Measurements from ENCODE around the gene PRKCE.

PRKCE gene

GRCh38 chr2:45789961-45790723, 138.7 kb downstream of the PRKCE start:
- no peak for ATAC-seq
- no peaks in the 10 kb centered on the region for H3K27me3 Mint-ChIP-seq
- H3K4me1 Mint-ChIP-seq, result peaks cover 39% of the 10 kb centered on the region
- H3K27ac Mint-ChIP-seq, result peak overlapping the region; percentile 50
- no peaks in the 10 kb centered on the region for H3K36me3 Mint-ChIP-seq
- H3K9me3 Mint-ChIP-seq, result no peaks in the 10 kb centered on the region
- no peak overlapping the region for H3K4me3 Mint-ChIP-seq

GRCh38 chr2:45793305-45793962, 142.0 kb downstream of the PRKCE start:
- no peaks in the 10 kb centered on the region for H3K9me3 Mint-ChIP-seq
- H3K4me3 Mint-ChIP-seq, result no peak overlapping the region
- H3K4me1 Mint-ChIP-seq, result peaks cover 43% of the 10 kb centered on the region
- no peak overlapping the region for H3K27ac Mint-ChIP-seq
- H3K27me3 Mint-ChIP-seq, result no peaks in the 10 kb centered on the region
- no peaks in the 10 kb centered on the region for H3K36me3 Mint-ChIP-seq
- ATAC-seq, result no peak

DNA sequence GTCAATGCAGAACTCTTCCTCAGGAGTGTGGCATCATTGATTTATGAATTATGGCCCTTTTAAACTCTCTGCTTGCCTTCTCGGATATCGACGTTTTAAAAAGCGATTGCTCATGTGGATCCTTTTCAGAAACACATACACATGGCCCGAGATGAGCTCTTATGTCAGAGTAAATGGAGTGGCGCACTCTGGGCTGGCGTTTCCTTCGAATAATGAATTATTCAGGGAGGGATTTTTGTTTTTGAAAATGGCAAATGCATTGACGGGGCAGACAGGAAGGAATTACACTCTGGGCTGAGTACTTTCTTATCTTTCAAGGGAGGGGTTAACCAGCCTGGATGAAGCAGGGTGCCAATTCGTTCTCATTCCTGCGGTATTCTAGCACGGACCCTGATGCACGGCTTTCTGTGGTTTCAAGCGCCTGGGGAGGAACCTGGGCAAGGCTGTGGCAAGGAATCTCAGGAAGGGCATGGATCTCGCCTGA, 142.7 kb downstream of the PRKCE start:
- H3K4me1 Mint-ChIP-seq, result peaks cover 36% of the 10 kb centered on the region
- H3K36me3 Mint-ChIP-seq, result no peaks in the 10 kb centered on the region
- ATAC-seq, result no peak
- no peak overlapping the region for H3K27ac Mint-ChIP-seq
- no peaks in the 10 kb centered on the region for H3K9me3 Mint-ChIP-seq
- H3K4me3 Mint-ChIP-seq, result no peak overlapping the region
- no peaks in the 10 kb centered on the region for H3K27me3 Mint-ChIP-seq

- H3K36me3 Mint-ChIP-seq, result no peaks in the 10 kb centered on the region
- peaks cover 51% of the 10 kb centered on the region for H3K4me1 Mint-ChIP-seq
- H3K9me3 Mint-ChIP-seq, result no peaks in the 10 kb centered on the region
- no peaks in the 10 kb centered on the region for H3K27me3 Mint-ChIP-seq
- no peak overlapping the region for H3K27ac Mint-ChIP-seq
- no peak for ATAC-seq
- no peak overlapping the region for H3K4me3 Mint-ChIP-seq
Measured at GRCh38 chr2:45796500-45796899, 145.0 kb downstream of the PRKCE start.

DNA sequence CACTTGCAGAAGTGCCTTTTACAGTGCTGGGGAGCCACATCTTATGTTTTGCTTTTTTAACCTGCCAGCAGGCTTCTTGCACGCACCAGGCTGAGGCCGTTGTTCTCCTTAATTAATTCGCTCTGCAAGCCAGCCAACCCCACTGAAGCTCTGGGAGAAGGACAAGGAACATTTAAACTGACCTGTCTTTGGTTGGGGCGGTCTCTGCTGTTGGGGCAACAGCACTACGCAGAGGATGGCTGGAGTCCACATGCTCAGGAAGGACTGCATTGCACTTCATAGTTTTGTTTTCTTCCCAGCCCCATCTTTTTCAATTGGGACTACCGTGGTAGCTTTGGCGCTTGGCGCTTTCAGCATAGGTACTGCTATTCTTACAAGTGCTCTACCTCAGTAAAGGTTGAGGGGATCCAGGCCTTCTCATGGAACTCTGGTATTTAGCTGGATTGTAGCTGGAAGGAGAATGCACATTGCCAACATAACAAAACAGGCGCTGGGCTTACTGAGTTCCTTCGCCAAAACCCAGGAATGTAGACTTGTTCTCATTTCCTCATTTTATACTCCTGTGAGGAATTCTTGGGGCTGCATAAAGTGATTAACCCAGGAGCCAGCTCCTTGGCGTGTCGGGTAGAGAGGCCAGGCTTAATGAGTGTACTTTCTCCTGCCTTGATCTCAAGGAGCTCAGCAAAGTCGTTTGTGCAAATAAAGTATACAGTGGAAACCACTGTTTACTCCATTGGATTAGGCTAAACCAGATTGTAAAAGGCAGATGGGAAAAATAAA, 146.2 kb downstream of the PRKCE start:
- H3K4me3 Mint-ChIP-seq, result no peak overlapping the region
- H3K27me3 Mint-ChIP-seq, result no peaks in the 10 kb centered on the region
- no peak overlapping the region for H3K27ac Mint-ChIP-seq
- H3K36me3 Mint-ChIP-seq, result no peaks in the 10 kb centered on the region
- no peaks in the 10 kb centered on the region for H3K9me3 Mint-ChIP-seq
- no peak for ATAC-seq
- H3K4me1 Mint-ChIP-seq, result peaks cover 44% of the 10 kb centered on the region

- Mint-ChIP-seq H3K9me3 (no peaks in the 10 kb centered on the region), H3K36me3 (no peaks in the 10 kb centered on the region), H3K4me1 (peaks cover 43% of the 10 kb centered on the region), H3K4me3 (no peak overlapping the region), H3K27ac (no peak overlapping the region), H3K27me3 (no peaks in the 10 kb centered on the region)
- ATAC-seq, result no peak
Measured at GRCh38 chr2:45799679-45800381, 148.4 kb downstream of the PRKCE start.

DNA sequence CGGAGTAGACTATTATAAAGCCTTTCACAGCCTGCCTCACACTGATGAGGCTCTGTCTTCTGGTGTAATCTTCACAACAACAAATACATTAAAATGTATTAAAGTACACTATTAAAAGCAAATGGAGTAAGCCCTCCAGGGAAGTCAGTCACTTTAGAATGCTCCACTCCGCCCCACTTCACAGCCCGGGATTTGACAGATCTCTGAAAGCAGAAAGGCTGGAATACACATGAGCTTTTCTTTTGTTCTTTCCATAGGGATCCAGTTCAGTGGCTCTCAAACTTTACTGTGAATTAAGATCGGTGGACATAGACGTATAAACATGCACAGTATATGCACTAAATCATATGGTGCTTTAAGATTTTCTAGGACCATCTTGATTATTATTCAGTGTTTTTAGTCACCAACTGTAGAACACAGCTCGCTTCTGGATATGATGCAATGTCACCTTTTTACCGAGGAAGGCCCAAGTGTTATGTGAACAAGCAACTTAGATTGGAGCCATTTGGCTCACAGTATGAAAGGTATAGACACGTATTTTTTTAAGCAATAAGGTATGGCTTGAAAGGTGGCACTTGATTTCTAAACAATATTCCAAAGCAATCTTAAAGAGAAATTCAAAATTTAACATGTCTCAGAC, 151.1 kb downstream of the PRKCE start:
- H3K4me1 Mint-ChIP-seq, result peaks cover 53% of the 10 kb centered on the region
- H3K27me3 Mint-ChIP-seq, result no peaks in the 10 kb centered on the region
- no peak for ATAC-seq
- H3K4me3 Mint-ChIP-seq, result no peak overlapping the region
- H3K27ac Mint-ChIP-seq, result no peak overlapping the region
- no peaks in the 10 kb centered on the region for H3K36me3 Mint-ChIP-seq
- no peaks in the 10 kb centered on the region for H3K9me3 Mint-ChIP-seq

GRCh38 chr2:45804987-45805755, 153.7 kb downstream of the PRKCE start:
- Mint-ChIP-seq H3K9me3 (no peaks in the 10 kb centered on the region), H3K4me1 (peaks cover 46% of the 10 kb centered on the region), H3K4me3 (no peak overlapping the region), H3K36me3 (no peaks in the 10 kb centered on the region), H3K27ac (no peak overlapping the region), H3K27me3 (no peaks in the 10 kb centered on the region)
- no peak for ATAC-seq

- H3K4me1 Mint-ChIP-seq, result peaks cover 33% of the 10 kb centered on the region
- no peaks in the 10 kb centered on the region for H3K27me3 Mint-ChIP-seq
- H3K9me3 Mint-ChIP-seq, result no peaks in the 10 kb centered on the region
Measured at GRCh38 chr2:45806563-45807358, 155.3 kb downstream of the PRKCE start.

GRCh38 chr2:45808294-45808800, 156.9 kb downstream of the PRKCE start:
- H3K9me3 Mint-ChIP-seq, result no peaks in the 10 kb centered on the region
- H3K36me3 Mint-ChIP-seq, result no peaks in the 10 kb centered on the region
- peaks cover 38% of the 10 kb centered on the region for H3K4me1 Mint-ChIP-seq
- H3K4me3 Mint-ChIP-seq, result no peak overlapping the region
- H3K27me3 Mint-ChIP-seq, result no peaks in the 10 kb centered on the region
- H3K27ac Mint-ChIP-seq, result no peak overlapping the region
- no peak for ATAC-seq

More at GRCh38 chr2:45806563-45807358, 155.3 kb downstream of the PRKCE start:
- ATAC-seq, result no peak
- H3K27ac Mint-ChIP-seq, result no peak overlapping the region
- H3K36me3 Mint-ChIP-seq, result no peaks in the 10 kb centered on the region
- H3K4me3 Mint-ChIP-seq, result no peak overlapping the region

DNA sequence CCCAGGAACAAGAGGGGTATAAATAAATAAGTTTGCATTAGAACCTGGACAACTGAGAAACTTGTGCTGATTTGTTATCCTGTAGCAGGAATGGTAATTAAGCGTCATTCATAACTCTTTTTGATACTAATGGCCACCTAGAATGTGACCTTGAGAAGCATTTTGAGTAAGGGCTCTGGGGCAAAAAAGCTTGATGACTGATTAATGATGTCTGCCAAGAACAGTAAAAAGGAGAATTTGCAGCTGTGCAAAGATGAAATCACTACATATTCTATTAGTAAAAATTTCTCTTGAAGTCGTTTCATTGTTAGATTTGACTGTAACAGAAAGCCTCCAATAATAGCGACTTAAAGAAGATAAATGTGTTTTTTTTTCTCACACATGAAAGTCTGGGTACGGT, 157.7 kb downstream of the PRKCE start:
- Mint-ChIP-seq H3K27me3 (no peaks in the 10 kb centered on the region), H3K4me1 (peaks cover 35% of the 10 kb centered on the region), H3K27ac (no peak overlapping the region), H3K9me3 (no peaks in the 10 kb centered on the region), H3K4me3 (no peak overlapping the region), H3K36me3 (no peaks in the 10 kb centered on the region)
- no peak for ATAC-seq

DNA sequence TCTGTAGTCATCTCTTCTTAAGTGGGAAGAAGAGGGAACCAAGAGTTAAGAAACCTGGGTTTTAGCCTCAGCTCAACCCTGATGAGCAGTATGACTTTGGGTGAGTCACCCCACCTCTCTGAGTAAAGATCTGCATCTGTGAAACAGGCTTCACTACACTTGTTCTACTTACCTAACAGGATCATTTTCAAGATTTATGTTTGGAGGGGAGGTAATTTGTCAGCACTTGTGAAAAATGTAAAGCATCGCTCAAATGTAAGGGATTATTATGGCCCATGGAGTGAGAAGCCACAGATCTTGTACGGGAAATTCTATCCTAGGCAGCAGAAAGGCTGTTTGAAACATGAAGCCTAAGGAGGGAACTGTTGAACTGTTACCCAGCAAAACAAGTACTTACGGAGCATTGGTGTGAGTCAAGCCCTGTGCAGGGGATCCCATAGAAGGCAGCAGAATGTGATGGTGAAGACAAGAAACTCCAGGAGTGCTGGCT, 160.6 kb downstream of the PRKCE start:
- H3K27ac Mint-ChIP-seq, result no peak overlapping the region
- no peaks in the 10 kb centered on the region for H3K9me3 Mint-ChIP-seq
- H3K36me3 Mint-ChIP-seq, result no peaks in the 10 kb centered on the region
- H3K27me3 Mint-ChIP-seq, result no peaks in the 10 kb centered on the region
- peak; percentile 51 for ATAC-seq
- H3K4me1 Mint-ChIP-seq, result peaks cover 10% of the 10 kb centered on the region
- no peak overlapping the region for H3K4me3 Mint-ChIP-seq

Measured in stimulated activated memory B cell treated with anti-CD40 and anti-IgM and Interleukin-4, amounts not matched to agents 10 μg/mL and 1 μg/mL and 100 μg/mL, for 72 hours (primary cell).